Measurements from ENCODE around the gene VWC2L.

The VWC2L gene

GRCh38 chr2:214507032-214507431 is 96.2 kb downstream of the VWC2L start:
- Histone ChIP-seq H3K27me3 (ENCODE audit: insufficient read depth, poor library complexity, severe bottlenecking) (no peaks in the 10 kb centered on the region), H3K27ac (replicated peaks) (no peak overlapping the region), H3K4me3 (replicated peaks; ENCODE audit: insufficient read depth, low read length) (no peak overlapping the region)
- DNase-seq (ENCODE audit: low read depth in 1 of 2, low spot score in 1 of 2), result no peak
- TF ChIP-seq POLR2AphosphoS5 (IDR thresholded peaks at IDR 0.05; ENCODE audit: low read depth) (no peak), GABPA (IDR thresholded peaks at IDR 0.05; ENCODE audit: low read depth) (no peak), CTCF (IDR thresholded peaks at IDR 0.05; ENCODE audit: insufficient read depth, low read length) (no peak), SPI1 (IDR thresholded peaks at IDR 0.05; ENCODE audit: borderline replicate concordance, low read depth) (no peak), REST (IDR thresholded peaks at IDR 0.05; ENCODE audit: insufficient replicate concordance, low read depth) (no peak)

GRCh38 chr2:214514704-214515103 is 103.8 kb downstream of the VWC2L start:
- Histone ChIP-seq H3K27me3 (ENCODE audit: insufficient read depth, poor library complexity, severe bottlenecking) (no peaks in the 10 kb centered on the region), H3K27ac (replicated peaks) (no peak overlapping the region), H3K4me3 (replicated peaks; ENCODE audit: insufficient read depth, low read length) (no peak overlapping the region)
- DNase-seq (ENCODE audit: low read depth in 1 of 2, low spot score in 1 of 2), result no peak
- no peak for TF ChIP-seq POLR2AphosphoS5 (IDR thresholded peaks at IDR 0.05; ENCODE audit: low read depth)
- no peak for TF ChIP-seq REST (IDR thresholded peaks at IDR 0.05; ENCODE audit: insufficient replicate concordance, low read depth)
- TF ChIP-seq SPI1 (IDR thresholded peaks at IDR 0.05; ENCODE audit: borderline replicate concordance, low read depth), result no peak
- no peak for TF ChIP-seq CTCF (IDR thresholded peaks at IDR 0.05; ENCODE audit: insufficient read depth, low read length)
- no peak for TF ChIP-seq GABPA (IDR thresholded peaks at IDR 0.05; ENCODE audit: low read depth)

GRCh38 chr2:214515111-214515510 is 104.3 kb downstream of the VWC2L start:
- no peak overlapping the region for H3K4me3 ChIP-seq (replicated peaks; ENCODE audit: insufficient read depth, low read length)
- H3K27ac ChIP-seq (replicated peaks), result no peak overlapping the region
- DNase-seq (ENCODE audit: low read depth in 1 of 2, low spot score in 1 of 2), result no peak
- TF ChIP-seq GABPA (IDR thresholded peaks at IDR 0.05; ENCODE audit: low read depth) (no peak), SPI1 (IDR thresholded peaks at IDR 0.05; ENCODE audit: borderline replicate concordance, low read depth) (no peak), CTCF (IDR thresholded peaks at IDR 0.05; ENCODE audit: insufficient read depth, low read length) (no peak), POLR2AphosphoS5 (IDR thresholded peaks at IDR 0.05; ENCODE audit: low read depth) (no peak), REST (IDR thresholded peaks at IDR 0.05; ENCODE audit: insufficient replicate concordance, low read depth) (no peak)
- H3K27me3 ChIP-seq (ENCODE audit: insufficient read depth, poor library complexity, severe bottlenecking), result no peaks in the 10 kb centered on the region

Measured in HL-60 (cell line).